IMR-90 (cell line): ENCODE data around the gene YJEFN3. TPM values are rescaled to one million over a fixed set of nuclear protein-coding genes. Genes with fewer than 3 reads are reported as not detected.

Experiments used
- ATAC-seq: fragments of 200-7000 bp; cut with Tn5 transposase; 2 replicates; pipeline ENCODE4 v1.9.1; 2020; ENCODE audit warnings: low read depth, mild to moderate bottlenecking, moderate library complexity
- BruUV-seq: library from RNA; stranded (reverse); fragments of 400-500 nt; replicated peaks from 2 replicates; lab custom pipeline; 2021; lab: Mats Ljungman, UMichigan
- CTCF ChIA-PET: fragments of 300-600 bp; formaldehyde crosslinking; extraction: SDS; loops from one replicate; lab custom pipeline; 2021; ENCODE audit warnings: antibody characterized with exemption; lab: Yijun Ruan, JAX
- POLR2A ChIA-PET: fragments of 300-600 bp; sonication (Branson Sonifier 250); formaldehyde crosslinking; loops from one replicate; lab custom pipeline; 2022; ENCODE audit warnings: antibody characterized with exemption; ENCODE audit not compliant: unreplicated experiment; lab: Charles Lee
- DNase-seq: peaks from one replicate; pipeline ENCODE4 v3.0.0; 2013
- H2AFZ ChIP-seq: replicated peaks from 2 replicates; pipeline ENCODE3; 2013; ENCODE audit warnings: low read length, mild to moderate bottlenecking; ENCODE audit not compliant: poor library complexity
- H2AK5ac ChIP-seq: 2 replicates; pipeline ENCODE4 v1.6.1; 2013; ENCODE audit warnings: low read depth, low read length, inconsistent platforms
- H2AK9ac ChIP-seq: replicated peaks from 2 replicates; pipeline ENCODE3; 2013; ENCODE audit warnings: mild to moderate bottlenecking, low read depth, low read length, moderate library complexity; ENCODE audit not compliant: poor library complexity
- H2BK120ac ChIP-seq: 2 replicates; pipeline ENCODE4 v1.6.1; 2013; ENCODE audit warnings: low read depth, low read length, inconsistent platforms
- H2BK15ac ChIP-seq: 3 replicates; pipeline ENCODE4 v1.6.1; 2013; ENCODE audit warnings: low read depth, low read length, inconsistent platforms
- H2BK20ac ChIP-seq: 2 replicates; pipeline ENCODE4 v1.6.1; 2013; ENCODE audit warnings: low read depth, mild to moderate bottlenecking, inconsistent platforms, low read length, moderate library complexity
- H2BK5ac ChIP-seq: 2 replicates; pipeline ENCODE4 v1.6.1; 2013; ENCODE audit warnings: mild to moderate bottlenecking, low read depth, low read length, inconsistent platforms; ENCODE audit not compliant: poor library complexity, severe bottlenecking
- H3K14ac ChIP-seq: replicated peaks from 2 replicates; pipeline ENCODE4 v1.6.1; 2013; ENCODE audit warnings: low read depth, low read length, inconsistent platforms
- H3K18ac ChIP-seq: 2 replicates; pipeline ENCODE4 v1.6.1; 2013; ENCODE audit warnings: low read depth, low read length, control low read depth
- H3K23ac ChIP-seq: 2 replicates; pipeline ENCODE4 v1.6.1; 2013; ENCODE audit warnings: low read depth, low read length, inconsistent platforms
- H3K27ac ChIP-seq: 2 replicates; pipeline ENCODE4 v1.5.1; 2013; ENCODE audit warnings: mild to moderate bottlenecking, control low read depth, low read length; ENCODE audit not compliant: insufficient read depth
- H3K27me3 ChIP-seq: 2 replicates; pipeline ENCODE4 v1.6.1; 2013; ENCODE audit warnings: low read length; ENCODE audit not compliant: control insufficient read depth, insufficient read depth
- H3K36me3 ChIP-seq: 2 replicates; pipeline ENCODE4 v1.6.1; 2013; ENCODE audit warnings: low read length, mixed read lengths; ENCODE audit not compliant: control insufficient read depth, insufficient read depth
- H3K4ac ChIP-seq: 2 replicates; pipeline ENCODE4 v1.6.1; 2013; ENCODE audit warnings: low read depth, low read length, inconsistent platforms
- H3K4me1 ChIP-seq: 2 replicates; pipeline ENCODE4 v1.6.1; 2013; ENCODE audit warnings: low read length, mixed read lengths; ENCODE audit not compliant: control insufficient read depth, insufficient read depth
- H3K4me2 ChIP-seq: 2 replicates; pipeline ENCODE4 v1.6.1; 2013; ENCODE audit warnings: low read depth, mild to moderate bottlenecking, control low read depth, low read length, moderate library complexity
- H3K4me3 ChIP-seq: 2 replicates; pipeline ENCODE4 v1.5.1; 2013; ENCODE audit warnings: low read depth, mild to moderate bottlenecking, control low read depth, low read length, moderate library complexity; ENCODE audit not compliant: insufficient read depth
- H3K56ac ChIP-seq: 2 replicates; pipeline ENCODE4 v1.6.1; 2013; ENCODE audit warnings: low read length, inconsistent platforms; ENCODE audit not compliant: insufficient read depth; ENCODE audit errors: extremely low read depth
- H3K79me1 ChIP-seq, 2 experiments: 2 replicates each; pipeline ENCODE4 v1.6.1; 2013; ENCODE audit warnings: low read length in 2 of 2, inconsistent platforms in 1 of 2, low read depth in 1 of 2
- H3K9ac ChIP-seq: 2 replicates; pipeline ENCODE4 v1.6.1; 2013; ENCODE audit warnings: low read depth, low read length, control low read depth
- H3K9me1 ChIP-seq: 2 replicates; pipeline ENCODE4 v1.6.1; 2013; ENCODE audit warnings: low read length, inconsistent platforms; ENCODE audit not compliant: insufficient read depth
- H3K9me3 ChIP-seq: 2 replicates; pipeline ENCODE4 v1.6.1; 2013; ENCODE audit warnings: low read length; ENCODE audit not compliant: control insufficient read depth, insufficient read depth
- H4K20me1 ChIP-seq: 2 replicates; pipeline ENCODE4 v1.6.1; 2013; ENCODE audit warnings: low read length, inconsistent platforms; ENCODE audit not compliant: insufficient read depth
- H4K5ac ChIP-seq: 2 replicates; pipeline ENCODE4 v1.6.1; 2013; ENCODE audit warnings: mild to moderate bottlenecking, low read depth, low read length, control low read depth
- H4K8ac ChIP-seq, 2 experiments: 2 replicates each; pipeline ENCODE4 v1.6.1; 2013; ENCODE audit warnings: low read depth in 2 of 2, low read length in 2 of 2, control low read depth in 1 of 2, inconsistent platforms in 1 of 2
- H4K91ac ChIP-seq: 2 replicates; pipeline ENCODE4 v1.6.1; 2013; ENCODE audit warnings: low read depth, low read length, inconsistent platforms; ENCODE audit not compliant: insufficient read depth
- BHLHE40 ChIP-seq: fragments of 150-350 bp; IDR thresholded peaks from 2 replicates; pipeline ENCODE4 v1.6.1; 2016; ENCODE audit warnings: mild to moderate bottlenecking, low read depth, low read length
- CEBPB ChIP-seq: IDR thresholded peaks from 2 replicates; pipeline ENCODE4 v1.6.1; 2012; ENCODE audit warnings: low read depth, low read length, improper control_type of control experiment
- NFE2L2 ChIP-seq: fragments of 150-350 bp; IDR thresholded peaks from 2 replicates; pipeline ENCODE4 v1.6.1; 2016; ENCODE audit warnings: low read depth, mild to moderate bottlenecking, low read length
- RFX5 ChIP-seq: IDR thresholded peaks from 2 replicates; pipeline ENCODE4 v1.8.0; 2012; ENCODE audit warnings: low read depth, mild to moderate bottlenecking, low read length, moderate library complexity
- SMC3 ChIP-seq: fragments of 150-350 bp; IDR thresholded peaks from 2 replicates; pipeline ENCODE4 v1.6.1; 2016; ENCODE audit warnings: low read depth, mild to moderate bottlenecking, antibody characterized with exemption, low read length, moderate library complexity
- WGBS, 2 experiments: methylation state at CpG; one replicate each; pipeline versions ENCODE4 v1.1.5 to v1.1.7; 2013; ENCODE audit warnings: missing lambda C conversion rate in 2 of 2; ENCODE audit not compliant: insufficient read length in 1 of 2; ENCODE audit errors: extremely low coverage in 2 of 2; 5-methylcytosine and 5-hydroxymethylcytosine counted together
- dilution Hi-C: fragments of 300-500 bp; cut with HindIII; formaldehyde crosslinking; loops from one replicate; pipeline ENCODE4 v1.14.3; 2018; ENCODE audit warnings: low sequenced_read_pairs; ENCODE audit not compliant: unreplicated experiment
- in situ Hi-C: fragments of 300-500 bp; cut with MboI; formaldehyde crosslinking; loops from 3 replicates; pipeline ENCODE4 v1.14.3; 2019; ENCODE audit warnings: low sequenced_read_pairs, inconsistent platforms, mixed read lengths
- intact Hi-C: fragments of 100-400 bp; cut with micrococcal nuclease; formaldehyde crosslinking; loops from 2 replicates; pipeline ENCODE4 v1.10.0; 2022
- polyA plus RNA-seq, 3 experiments: library from polyadenylated mRNA; depleted of rRNA; stranded (reverse); fragments of >200 nt; gene quantifications; 2 replicates each; pipeline ENCODE4 v1.2.3, GENCODE V29; 2012; ENCODE audit warnings: low replicate concordance in 1 of 3
- total RNA-seq: library from RNA; depleted of rRNA; stranded (reverse); fragments of >200 nt; gene quantifications from 2 replicates; pipeline ENCODE4 v1.2.3, GENCODE V29; 2012

Gene YJEFN3
- total and polyA plus RNA-seq, 2 of the 4 experiments (the other 2 are of a cell fraction), result 0.72 to 4.0 TPM

DNA sequence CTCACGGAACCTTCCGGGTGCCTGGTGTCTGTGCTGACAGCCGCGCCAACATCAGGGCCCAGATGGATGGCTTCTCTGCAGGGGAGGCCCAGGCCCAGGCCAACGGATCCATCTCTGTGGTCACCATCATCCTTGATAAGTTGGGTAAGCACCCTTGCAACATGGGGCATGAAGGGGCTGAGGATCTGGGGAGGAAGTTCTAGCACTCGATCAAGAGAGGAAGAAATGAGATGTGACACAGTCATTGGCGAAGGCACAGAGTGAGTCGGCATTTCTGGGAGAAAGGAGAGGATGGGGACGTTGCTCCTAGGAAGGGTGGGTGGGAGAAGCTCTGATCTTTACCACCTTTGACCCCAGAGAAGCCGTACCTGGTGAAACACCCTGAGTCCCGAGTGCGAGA, 13.8 kb downstream of the YJEFN3 start:
- Histone ChIP-seq H3K27me3 (peaks cover 31% of the 10 kb centered on the region), H3K23ac (no peak overlapping the region), H3K27ac (no peak overlapping the region), H2AK5ac (no peak overlapping the region), H2BK20ac (no peak overlapping the region), H4K5ac (no peak overlapping the region), H4K91ac (no peak overlapping the region), H3K9ac (no peak overlapping the region), H2AFZ (no peak overlapping the region), H3K18ac (no peak overlapping the region), H2BK15ac (no peak overlapping the region), H2BK120ac (no peak overlapping the region), H3K79me1 (no peaks in the 10 kb centered on the region), H3K56ac (no peak overlapping the region), H3K9me3 (no peaks in the 10 kb centered on the region; the same call in 1 of the 2 replicates), H3K4me2 (no peak overlapping the region), H4K20me1 (no peaks in the 10 kb centered on the region; the same call in 1 of the 2 replicates), H3K4ac (no peak overlapping the region), H4K8ac (no peak overlapping the region), H3K9me1 (no peaks in the 10 kb centered on the region), H3K36me3 (no peaks in the 10 kb centered on the region), H2AK9ac (no peak overlapping the region), H3K4me3 (no peak overlapping the region), H2BK5ac (no peak overlapping the region), H3K14ac (no peak overlapping the region), H3K4me1 (no peaks in the 10 kb centered on the region; the same call in 1 of the 2 replicates)
- BruUV-seq, result no TSS peak
- dilution Hi-C loops, result no loop called here
- ATAC-seq (no peak), DNase-seq (no peak)
- no CpG with 5 or more reads among the region's 12 CpGs for WGBS, 2 experiments
- in situ Hi-C loops, result loop anchor here (25.0 kb wide), 1 partner anchor 420 kb away; no protein-coding TSS in a partner anchor
- ChIA-PET CTCF (no interaction called here), POLR2A (no interaction called here)
- TF ChIP-seq CEBPB (no peak), RFX5 (no peak), SMC3 (no peak), BHLHE40 (no peak), NFE2L2 (peak; percentile 24)
- intact Hi-C loops, result no loop called here
